Activated gamma-delta T cell treated with anti-CD3 and anti-CD28 coated beads, Interleukin-2, amount 50 U/mL, for 16 hours (primary cell): ENCODE data around the gene CCKAR.

Experiments used
- DNase-seq: peaks from one replicate; pipeline ENCODE4 v3.0.0-alpha.2; 2020; ENCODE audit warnings: low read depth

The CCKAR gene

GRCh38 chr4:26491449-26492170 is 1.3 kb upstream of the CCKAR start:
- no peak for DNase-seq

- no peak for DNase-seq
Observed at GRCh38 chr4:26490960-26491284, 638 bp upstream of the CCKAR start.

GRCh38 chr4:26489101-26489985 is 941 bp downstream of the CCKAR start:
- DNase-seq = no peak

GRCh38 chr4:26485684-26486083 is 4.6 kb downstream of the CCKAR start:
- no peak for DNase-seq

GRCh38 chr4:26484516-26484915 is 5.8 kb downstream of the CCKAR start:
- DNase-seq = no peak

GRCh38 chr4:26484032-26484515 is 6.2 kb downstream of the CCKAR start:
- no peak for DNase-seq

- no peak for DNase-seq
Observed at GRCh38 chr4:26482508-26483462, 7.5 kb downstream of the CCKAR start.

GRCh38 chr4:26478330-26478729 is 12.0 kb downstream of the CCKAR start:
- DNase-seq = no peak

GRCh38 chr4:26476545-26476944 is 13.7 kb downstream of the CCKAR start:
- no peak for DNase-seq

GRCh38 chr4:26475716-26476115 is 14.6 kb downstream of the CCKAR start:
- no peak for DNase-seq

- no peak for DNase-seq
Observed at GRCh38 chr4:26474551-26474950, 15.7 kb downstream of the CCKAR start.

- DNase-seq = no peak
Observed at GRCh38 chr4:26473893-26474292, 16.4 kb downstream of the CCKAR start.

GRCh38 chr4:26471890-26472289 is 18.4 kb downstream of the CCKAR start:
- DNase-seq = no peak

GRCh38 chr4:26468977-26469376 is 21.3 kb downstream of the CCKAR start:
- no peak for DNase-seq

GRCh38 chr4:26468283-26468949 is 21.9 kb downstream of the CCKAR start:
- DNase-seq = no peak

- DNase-seq = no peak
Observed at GRCh38 chr4:26467724-26468123, 22.6 kb downstream of the CCKAR start.

GRCh38 chr4:26466578-26467270 is 23.6 kb downstream of the CCKAR start:
- no peak for DNase-seq

- DNase-seq = no peak
Observed at GRCh38 chr4:26464420-26465095, 25.7 kb downstream of the CCKAR start.

GRCh38 chr4:26463386-26463785 is 26.9 kb downstream of the CCKAR start:
- no peak for DNase-seq

- no peak for DNase-seq
Observed at GRCh38 chr4:26462874-26463273, 27.4 kb downstream of the CCKAR start.
